NCI-H774 (cell line): ENCODE results near the gene ZFYVE21.

Experiments used
- DNase-seq: peaks from one replicate; lab custom pipeline; 2025; lab: John Stamatoyannopoulos, UW

The ZFYVE21 gene

DNA sequence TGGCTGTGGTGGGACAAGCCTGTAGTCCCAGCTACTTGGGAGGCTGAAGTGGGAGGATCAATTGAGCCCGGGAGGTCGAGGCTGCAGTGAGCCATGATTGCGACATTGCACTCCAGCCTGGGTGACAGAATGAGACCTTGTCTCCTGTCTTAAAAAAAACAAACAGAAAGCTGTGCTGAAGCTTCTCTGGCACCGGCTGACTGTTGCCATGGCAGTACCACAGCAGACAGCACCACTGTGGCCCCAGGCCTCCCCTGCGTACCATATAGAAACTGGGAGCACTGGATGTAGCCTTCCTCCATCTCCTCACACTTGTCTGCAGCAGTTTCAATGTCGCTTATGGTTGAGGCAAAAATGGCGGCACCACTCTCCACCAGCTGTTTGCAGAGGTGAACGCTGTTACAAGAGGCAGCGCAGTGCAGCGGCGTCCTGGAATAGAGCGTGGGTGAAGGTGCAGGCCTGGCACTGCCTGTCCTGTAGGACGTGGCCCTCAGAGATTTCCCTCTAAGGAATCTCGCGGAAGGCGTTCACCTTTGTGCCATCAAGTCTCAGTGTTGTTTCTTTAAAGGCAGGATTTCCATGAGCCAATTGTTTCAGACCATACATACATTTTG lies 21.9 kb downstream of the ZFYVE21 start:
- DNase-seq, result no peak

DNA sequence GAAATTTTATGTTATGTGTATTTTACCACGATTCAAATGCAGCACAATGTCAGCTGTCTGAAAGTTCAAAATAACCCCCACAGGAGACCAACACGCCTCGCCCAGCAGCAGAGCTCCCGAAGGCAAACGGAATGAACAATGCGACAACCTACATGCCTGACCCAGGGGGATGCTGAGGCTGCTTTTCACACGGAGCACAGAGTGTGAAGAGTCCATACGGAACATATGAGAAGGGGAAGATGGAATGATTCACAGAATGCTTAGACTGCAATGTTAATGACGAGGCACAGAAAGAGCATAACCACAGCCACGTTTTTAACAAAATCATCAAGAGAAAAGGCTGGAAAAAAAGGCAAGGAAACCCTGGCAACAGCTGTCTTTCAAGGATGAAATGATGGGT lies 22.6 kb downstream of the ZFYVE21 start:
- no peak for DNase-seq

DNA sequence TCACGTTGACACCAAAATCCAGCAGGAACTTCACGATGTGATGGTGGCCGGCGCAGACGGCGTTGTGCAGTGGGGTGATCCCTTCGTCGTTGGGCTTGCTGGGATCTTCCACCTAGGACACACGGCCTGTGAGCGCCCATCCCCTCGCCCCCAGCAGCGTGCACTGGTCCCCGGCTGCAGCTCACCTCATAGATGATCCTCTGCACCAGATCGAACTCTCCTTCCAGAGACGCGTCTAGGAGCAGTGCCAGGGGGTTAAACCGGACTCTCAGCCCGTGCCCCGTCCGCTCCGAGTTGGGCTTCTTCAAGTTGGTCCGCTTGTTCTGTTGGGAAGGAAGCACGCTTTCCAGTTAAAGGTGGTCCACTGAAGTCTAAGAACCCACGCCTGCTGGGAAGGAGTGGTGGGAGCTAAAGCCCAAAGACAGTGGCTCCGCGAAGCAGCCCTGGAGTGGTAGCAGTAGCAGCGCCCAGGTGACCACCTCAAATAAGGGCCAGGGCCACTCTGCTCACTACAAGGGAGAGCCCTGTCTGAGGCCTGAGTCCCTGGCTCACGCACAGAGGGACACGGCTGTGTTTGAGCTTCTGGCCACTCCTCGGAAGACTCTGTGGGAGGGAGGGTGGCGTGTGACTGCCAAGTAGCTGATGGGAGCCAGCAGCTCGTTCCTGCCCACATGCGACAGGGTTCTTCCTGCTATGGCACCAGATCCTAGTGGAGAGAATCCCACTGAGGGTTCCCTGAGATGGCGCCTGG lies 23.3 kb downstream of the ZFYVE21 start:
- DNase-seq, result no peak

- DNase-seq, result no peak
Observed at GRCh38 chr14:103739466-103739792, 23.8 kb downstream of the ZFYVE21 start.

GRCh38 chr14:103739793-103740501 lies 24.3 kb downstream of the ZFYVE21 start:
- DNase-seq, result no peak

DNA sequence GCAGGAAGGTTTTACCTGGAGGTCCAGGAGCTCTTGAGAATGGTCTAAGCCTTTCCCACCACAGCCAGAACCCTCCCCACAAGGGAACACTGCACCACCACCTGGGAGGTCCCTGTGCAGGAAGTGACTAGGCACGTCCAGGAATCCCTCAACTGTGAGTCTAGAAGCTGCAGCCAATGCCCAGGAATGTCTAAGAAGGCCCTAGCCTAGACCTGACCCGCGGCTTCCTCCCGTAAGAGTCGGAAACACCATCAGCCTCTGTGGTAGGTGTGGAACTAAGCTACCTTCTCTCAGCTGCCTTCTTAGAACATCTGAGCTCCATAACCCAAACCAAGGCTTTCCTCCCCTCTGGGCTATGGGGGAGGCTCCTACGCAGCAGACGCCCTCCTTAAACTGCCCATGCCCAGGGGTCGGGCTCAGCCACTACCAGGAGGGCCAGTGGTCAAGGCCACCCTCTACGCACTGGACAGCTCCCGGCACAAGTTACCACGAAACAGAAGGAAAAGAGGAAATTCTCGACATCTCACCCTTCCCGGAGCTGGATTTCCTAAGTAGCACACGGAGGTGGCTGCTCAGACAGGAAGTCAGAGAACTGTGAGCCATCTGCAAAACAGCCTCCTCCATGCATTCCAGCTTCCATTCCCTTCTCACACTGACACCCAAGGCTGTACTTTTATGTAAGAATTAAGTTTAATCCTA lies 25.5 kb downstream of the ZFYVE21 start:
- DNase-seq, result no peak

GRCh38 chr14:103741876-103742275 lies 26.3 kb downstream of the ZFYVE21 start:
- no peak for DNase-seq

- DNase-seq, result no peak
Observed at GRCh38 chr14:103742499-103743255, 27.1 kb downstream of the ZFYVE21 start.

DNA sequence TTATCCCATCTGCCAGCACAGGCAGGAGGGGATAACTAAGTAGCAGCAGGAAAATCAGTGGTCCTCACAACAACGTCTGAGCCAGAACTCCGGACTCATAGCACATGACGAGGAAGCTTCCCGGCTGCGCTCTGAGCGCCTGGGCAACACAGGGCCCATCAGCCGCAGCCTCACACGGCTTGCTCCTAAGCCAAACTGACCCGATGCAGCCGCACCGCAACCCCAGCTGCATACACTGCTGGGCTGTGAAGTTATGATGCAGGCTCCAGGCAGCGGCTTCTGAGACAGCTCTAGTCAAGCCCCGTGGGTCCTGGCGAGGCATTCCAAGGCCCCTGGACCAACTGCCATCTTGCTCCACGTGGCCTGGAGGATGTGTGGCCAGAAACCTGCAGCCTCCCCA lies 28.1 kb downstream of the ZFYVE21 start:
- DNase-seq, result no peak

GRCh38 chr14:103744621-103745395 lies 29.2 kb downstream of the ZFYVE21 start:
- no peak for DNase-seq

- no peak for DNase-seq
Observed at GRCh38 chr14:103745424-103745823, 29.8 kb downstream of the ZFYVE21 start.

DNA sequence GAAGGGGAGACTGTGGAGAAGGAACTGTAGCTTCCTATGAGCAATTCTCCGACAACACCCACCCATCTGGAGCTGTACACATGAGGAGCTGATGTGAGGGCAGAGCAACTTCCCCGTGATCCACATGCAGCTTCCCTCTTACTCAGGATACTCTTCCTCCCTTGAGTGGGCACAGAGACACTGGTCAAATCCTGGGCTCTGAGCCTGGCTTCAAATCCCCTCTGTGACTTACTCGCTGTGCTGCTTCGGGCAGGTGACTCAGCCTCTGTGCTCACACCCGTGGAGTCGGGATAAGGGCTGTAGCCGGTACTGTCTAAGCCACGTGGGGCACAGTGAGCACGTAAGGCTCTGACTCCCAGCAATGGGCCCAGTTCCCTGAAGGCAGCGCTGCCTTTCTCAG lies 31.1 kb downstream of the ZFYVE21 start:
- no peak for DNase-seq

DNA sequence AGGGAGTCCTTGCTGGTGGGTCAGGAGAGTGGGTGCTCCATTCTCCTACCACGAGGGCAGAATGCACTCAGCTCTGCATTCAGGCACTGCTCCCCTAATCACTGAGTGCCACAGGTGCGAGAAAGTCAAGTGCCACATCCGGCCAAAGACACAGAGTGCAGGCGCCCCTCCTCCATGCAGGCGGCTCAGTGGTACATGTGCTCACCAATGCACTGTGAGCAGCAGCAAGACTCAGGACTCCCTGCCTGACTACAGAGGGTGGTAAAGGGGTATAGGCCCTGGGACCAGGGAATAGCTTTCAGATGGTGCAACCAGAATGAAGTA lies 32.9 kb downstream of the ZFYVE21 start:
- DNase-seq, result no peak

GRCh38 chr14:103749452-103749851 lies 33.8 kb downstream of the ZFYVE21 start:
- no peak for DNase-seq

GRCh38 chr14:103749860-103750259 lies 34.2 kb downstream of the ZFYVE21 start:
- DNase-seq, result no peak

- no peak for DNase-seq
Observed at GRCh38 chr14:103753774-103754173, 38.2 kb downstream of the ZFYVE21 start.

- no peak for DNase-seq
Observed at GRCh38 chr14:103755060-103755459, 39.5 kb downstream of the ZFYVE21 start.

DNA sequence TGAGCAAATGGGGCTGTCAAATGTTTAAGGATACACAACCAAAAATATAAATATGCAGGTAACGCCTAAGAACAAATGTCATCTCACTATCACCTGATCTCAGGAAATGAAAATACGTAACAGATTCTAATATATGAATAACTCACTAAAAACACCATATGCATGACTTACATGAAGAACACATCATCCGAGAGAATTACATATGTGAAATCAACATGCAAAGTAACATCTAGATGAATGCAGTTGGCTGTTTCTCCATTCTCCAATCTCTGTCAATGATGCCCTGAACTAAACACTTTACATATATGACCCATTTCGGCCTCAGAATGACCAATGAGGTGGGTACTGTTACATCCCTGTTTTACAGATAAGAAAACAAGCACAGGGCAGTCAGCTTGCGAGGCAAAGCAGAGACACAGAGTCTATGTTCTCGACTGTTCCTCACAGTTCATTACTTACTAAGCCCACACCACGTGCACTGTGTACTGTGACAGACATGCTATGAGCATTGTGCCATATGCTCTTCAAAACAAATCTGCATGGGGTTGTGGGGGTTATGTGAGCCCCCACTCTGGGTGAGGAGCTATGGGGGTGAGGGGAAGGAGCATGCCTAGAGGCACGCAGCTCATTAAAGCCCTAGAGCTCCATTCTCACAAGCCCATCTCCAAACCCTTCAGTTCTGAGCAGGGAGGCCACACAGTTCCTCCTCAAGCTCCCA lies 42.6 kb downstream of the ZFYVE21 start:
- no peak for DNase-seq

GRCh38 chr14:103762036-103762435 lies 46.4 kb downstream of the ZFYVE21 start:
- DNase-seq, result no peak

GRCh38 chr14:103762541-103762940 lies 46.9 kb downstream of the ZFYVE21 start:
- no peak for DNase-seq
